HG02840 (cell line): Measurements from ENCODE around the gene ZSCAN18.

Experiments
- ATAC-seq: cut with Tn5 transposase; IDR thresholded peaks from one replicate; pipeline ENCODE4 v1.9.1; 2021; ENCODE audit warnings: mild to moderate bottlenecking, moderate library complexity, moderate number of reproducible peaks; ENCODE audit not compliant: unreplicated experiment, low FRiP score

The ZSCAN18 gene

GRCh38 chr19:58046856-58047255 lies 51.2 kb downstream of the ZSCAN18 start:
- ATAC-seq: no peak

- no peak for ATAC-seq
Measured at GRCh38 chr19:58045411-58046050, 52.5 kb downstream of the ZSCAN18 start.

- no peak for ATAC-seq
Measured at GRCh38 chr19:58044886-58045285, 53.1 kb downstream of the ZSCAN18 start.

- ATAC-seq: no peak
Measured at GRCh38 chr19:58044391-58044790, 53.6 kb downstream of the ZSCAN18 start.

GRCh38 chr19:58042495-58043340 lies 55.3 kb downstream of the ZSCAN18 start:
- ATAC-seq: no peak

- ATAC-seq: no peak
Measured at GRCh38 chr19:58040751-58041525, 57.1 kb downstream of the ZSCAN18 start.

- ATAC-seq: no peak
Measured at GRCh38 chr19:58038688-58039204, 59.3 kb downstream of the ZSCAN18 start.

- no peak for ATAC-seq
Measured at GRCh38 chr19:58037927-58038687, 59.9 kb downstream of the ZSCAN18 start.

GRCh38 chr19:58035863-58036262 lies 62.2 kb downstream of the ZSCAN18 start:
- ATAC-seq: no peak

GRCh38 chr19:58034477-58034793 lies 63.6 kb downstream of the ZSCAN18 start:
- no peak for ATAC-seq
